ENCODE data around the gene SOX10. TPM values are rescaled to one million over a fixed set of nuclear protein-coding genes. Genes with fewer than 3 reads are reported as not detected.

SOX10 gene
- total RNA-seq, 1 donor from 2014 or later, result 0.08 TPM

- no peaks in the 10 kb centered on the region for H3K9me3 Mint-ChIP-seq (ENCODE audit: unreplicated experiment)
- no peak for DNase-seq (ENCODE audit: low spot score)
- TF ChIP-seq, protein P1, sequence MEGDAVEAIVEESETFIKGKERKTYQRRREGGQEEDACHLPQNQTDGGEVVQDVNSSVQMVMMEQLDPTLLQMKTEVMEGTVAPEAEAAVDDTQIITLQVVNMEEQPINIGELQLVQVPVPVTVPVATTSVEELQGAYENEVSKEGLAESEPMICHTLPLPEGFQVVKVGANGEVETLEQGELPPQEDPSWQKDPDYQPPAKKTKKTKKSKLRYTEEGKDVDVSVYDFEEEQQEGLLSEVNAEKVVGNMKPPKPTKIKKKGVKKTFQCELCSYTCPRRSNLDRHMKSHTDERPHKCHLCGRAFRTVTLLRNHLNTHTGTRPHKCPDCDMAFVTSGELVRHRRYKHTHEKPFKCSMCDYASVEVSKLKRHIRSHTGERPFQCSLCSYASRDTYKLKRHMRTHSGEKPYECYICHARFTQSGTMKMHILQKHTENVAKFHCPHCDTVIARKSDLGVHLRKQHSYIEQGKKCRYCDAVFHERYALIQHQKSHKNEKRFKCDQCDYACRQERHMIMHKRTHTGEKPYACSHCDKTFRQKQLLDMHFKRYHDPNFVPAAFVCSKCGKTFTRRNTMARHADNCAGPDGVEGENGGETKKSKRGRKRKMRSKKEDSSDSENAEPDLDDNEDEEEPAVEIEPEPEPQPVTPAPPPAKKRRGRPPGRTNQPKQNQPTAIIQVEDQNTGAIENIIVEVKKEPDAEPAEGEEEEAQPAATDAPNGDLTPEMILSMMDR (IDR thresholded peaks at IDR 0.05; ENCODE audit: unreplicated experiment), result no peak
- H3K27me3 Mint-ChIP-seq (ENCODE audit: unreplicated experiment), result peaks cover 16% of the 10 kb centered on the region
- H3K36me3 Mint-ChIP-seq (ENCODE audit: low read depth, unreplicated experiment), result no peaks in the 10 kb centered on the region
- H3K27ac Mint-ChIP-seq (ENCODE audit: unreplicated experiment), result no peak overlapping the region
- no peak overlapping the region for H3K4me3 Mint-ChIP-seq (ENCODE audit: unreplicated experiment)
- peaks cover 8% of the 10 kb centered on the region for H3K4me1 Mint-ChIP-seq (ENCODE audit: unreplicated experiment)
Observed at GRCh38 chr22:38030311-38031133, 46.2 kb upstream of the SOX10 start.

GRCh38 chr22:38029901-38030300 lies 45.5 kb upstream of the SOX10 start:
- DNase-seq (ENCODE audit: low spot score), result no peak
- Mint-ChIP-seq H3K27ac (ENCODE audit: unreplicated experiment) (no peak overlapping the region), H3K27me3 (ENCODE audit: unreplicated experiment) (peaks cover 17% of the 10 kb centered on the region), H3K4me1 (ENCODE audit: unreplicated experiment) (peaks cover 6% of the 10 kb centered on the region), H3K9me3 (ENCODE audit: unreplicated experiment) (no peaks in the 10 kb centered on the region), H3K4me3 (ENCODE audit: unreplicated experiment) (no peak overlapping the region), H3K36me3 (ENCODE audit: low read depth, unreplicated experiment) (no peaks in the 10 kb centered on the region)
- TF ChIP-seq, protein P1 (IDR thresholded peaks at IDR 0.05; ENCODE audit: unreplicated experiment), result no peak

- Mint-ChIP-seq H3K27ac (ENCODE audit: unreplicated experiment) (no peak overlapping the region), H3K36me3 (ENCODE audit: low read depth, unreplicated experiment) (no peaks in the 10 kb centered on the region), H3K4me3 (ENCODE audit: unreplicated experiment) (no peak overlapping the region), H3K4me1 (ENCODE audit: unreplicated experiment) (peaks cover 5% of the 10 kb centered on the region), H3K27me3 (ENCODE audit: unreplicated experiment) (peaks cover 18% of the 10 kb centered on the region), H3K9me3 (ENCODE audit: unreplicated experiment) (no peaks in the 10 kb centered on the region)
- TF ChIP-seq, protein P1 (IDR thresholded peaks at IDR 0.05; ENCODE audit: unreplicated experiment), result no peak
- no peak for DNase-seq (ENCODE audit: low spot score)
Observed at GRCh38 chr22:38029370-38029769, 45.0 kb upstream of the SOX10 start.

- Mint-ChIP-seq H3K27me3 (ENCODE audit: unreplicated experiment) (peaks cover 15% of the 10 kb centered on the region), H3K4me1 (ENCODE audit: unreplicated experiment) (no peaks in the 10 kb centered on the region), H3K9me3 (ENCODE audit: unreplicated experiment) (no peaks in the 10 kb centered on the region), H3K4me3 (ENCODE audit: unreplicated experiment) (no peak overlapping the region), H3K27ac (ENCODE audit: unreplicated experiment) (no peak overlapping the region), H3K36me3 (ENCODE audit: low read depth, unreplicated experiment) (no peaks in the 10 kb centered on the region)
- DNase-seq (ENCODE audit: low spot score), result no peak
- TF ChIP-seq, protein P1 (IDR thresholded peaks at IDR 0.05; ENCODE audit: unreplicated experiment), result no peak
Observed at GRCh38 chr22:38028344-38029130, 44.2 kb upstream of the SOX10 start.

DNA sequence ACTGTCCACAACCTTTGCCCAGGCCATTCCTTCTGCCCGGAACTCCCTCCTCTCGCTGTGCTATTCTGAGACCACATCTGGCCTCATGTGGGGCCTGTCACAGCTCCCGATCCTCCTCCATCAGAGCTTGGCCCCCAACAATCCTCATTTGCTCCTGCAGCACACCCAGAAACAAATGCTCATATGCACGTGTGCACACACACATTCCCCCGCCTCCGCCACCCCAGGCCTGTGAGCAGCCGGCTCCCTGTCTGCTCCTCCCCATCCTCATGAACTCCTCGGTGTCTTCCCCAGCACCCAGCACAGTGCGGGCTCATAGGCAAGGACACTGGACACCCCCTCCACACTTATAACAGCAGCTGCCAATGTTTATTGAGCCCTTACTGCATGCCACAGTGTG lies 43.1 kb upstream of the SOX10 start:
- TF ChIP-seq, protein P1 (IDR thresholded peaks at IDR 0.05; ENCODE audit: unreplicated experiment), result no peak
- H3K4me1 Mint-ChIP-seq (ENCODE audit: unreplicated experiment), result no peaks in the 10 kb centered on the region

More for the DNA sequence above, 43.1 kb upstream of the SOX10 start:
- peaks cover 16% of the 10 kb centered on the region for H3K27me3 Mint-ChIP-seq (ENCODE audit: unreplicated experiment)
- H3K4me3 Mint-ChIP-seq (ENCODE audit: unreplicated experiment), result no peak overlapping the region
- H3K27ac Mint-ChIP-seq (ENCODE audit: unreplicated experiment), result no peak overlapping the region
- no peaks in the 10 kb centered on the region for H3K9me3 Mint-ChIP-seq (ENCODE audit: unreplicated experiment)
- no peaks in the 10 kb centered on the region for H3K36me3 Mint-ChIP-seq (ENCODE audit: low read depth, unreplicated experiment)
- no peak for DNase-seq (ENCODE audit: low spot score)
